K562 (cell line): Measurements from ENCODE around the gene TIMP2. TPM values are rescaled to one million over a fixed set of nuclear protein-coding genes. Genes with fewer than 3 reads are reported as not detected.
A peak's percentile ranks its signal among the peaks of the same experiment; 100 is the strongest.

ENCODE experiments used
- ATAC-seq: fragments of 200-7000 bp; cut with Tn5 transposase; 3 replicates; pipeline ENCODE4 v1.9.1; 2020; ENCODE audit warnings: moderate library complexity
- BruUV-seq: library from RNA; stranded (reverse); fragments of 400-500 nt; replicated peaks from 2 replicates; lab custom pipeline; 2021; lab: Mats Ljungman, UMichigan
- CTCF ChIA-PET: fragments of 300-600 bp; formaldehyde crosslinking; extraction: SDS; loops from one replicate; lab custom pipeline; 2021; ENCODE audit warnings: low intra/inter-chr PET ratio; lab: Yijun Ruan, JAX
- POLR2A ChIA-PET: fragments of 300-600, 350-650 bp; sonication (Branson Sonifier 250); formaldehyde crosslinking; extraction: SDS; loops from one replicate; lab custom pipeline; 2021; ENCODE audit warnings: antibody characterized with exemption, inconsistent platforms; lab: Yijun Ruan, JAX
- DNase-seq, 4 experiments: peaks; one replicate each; pipeline versions ENCODE4 v3.0.0 to v3.0.0-alpha.2; 2011 to 2018; ENCODE audit warnings: low spot score in 3 of 4, mixed read lengths in 3 of 4; ENCODE audit errors: extremely low read depth in 1 of 4
- FAIRE-seq: peaks from 2 replicates; lab custom pipeline; 2011; peaks lifted over from hg19 to GRCh38; lab: Jason Lieb, UNC
- H2AFZ ChIP-seq: 2 replicates; pipeline ENCODE4 v1.6.0; 2011; ENCODE audit warnings: low read depth, low read length, control low read depth, inconsistent platforms
- H3K27ac ChIP-seq: fragments of 200-600 bp; 3 replicates; pipeline ENCODE4 v1.8.0; 2011; ENCODE audit warnings: low read depth, mild to moderate bottlenecking, control low read depth, inconsistent platforms, low read length, moderate library complexity, mixed read lengths; ENCODE audit errors: extremely low read depth
- H3K27me3 ChIP-seq, 2 experiments: fragments of 300-600 bp in 1 of 2; 2 replicates in 1 of 2; 3 replicates in 1 of 2; pipeline versions ENCODE4 v1.6.0 to v1.8.0; 2011; ENCODE audit warnings: inconsistent platforms in 2 of 2, low read length in 2 of 2, mild to moderate bottlenecking in 1 of 2, mixed read lengths in 1 of 2, moderate library complexity in 1 of 2; ENCODE audit not compliant: control insufficient read depth in 2 of 2, insufficient read depth in 2 of 2
- H3K36me3 ChIP-seq: fragments of 300-600 bp; 3 replicates; pipeline ENCODE4 v1.8.0; 2011; ENCODE audit warnings: mild to moderate bottlenecking, low read length, inconsistent platforms; ENCODE audit not compliant: control insufficient read depth, insufficient read depth
- H3K4me1 ChIP-seq, 2 experiments: fragments of 200-600 bp in 1 of 2; replicated peaks in 1 of 2; 2 replicates in 1 of 2; 3 replicates in 1 of 2; pipeline versions ENCODE4 v1.5.1 to v1.8.0; 2011; ENCODE audit warnings: inconsistent platforms in 2 of 2, low read length in 2 of 2, mild to moderate bottlenecking in 1 of 2, mixed read lengths in 1 of 2, moderate library complexity in 1 of 2; ENCODE audit not compliant: control insufficient read depth in 2 of 2, insufficient read depth in 2 of 2
- H3K4me2 ChIP-seq: 2 replicates; pipeline ENCODE4 v1.6.1; 2011; ENCODE audit warnings: low read length, control low read depth, inconsistent platforms, mixed read lengths; ENCODE audit not compliant: insufficient read depth
- H3K4me3 ChIP-seq: fragments of 200-600 bp; sonication (generic), shearing (Covaris generic); 2 replicates; pipeline ENCODE4 v1.5.1; 2016; ENCODE audit warnings: control low read depth, inconsistent platforms
- H3K79me2 ChIP-seq: fragments of 200-600 bp; 3 replicates; pipeline ENCODE4 v1.8.0; 2011; ENCODE audit warnings: low read length, inconsistent platforms; ENCODE audit not compliant: control insufficient read depth, insufficient read depth
- H3K9ac ChIP-seq, 2 experiments: 2 replicates each; pipeline versions ENCODE4 v1.6.0 to v1.6.1; 2011; ENCODE audit warnings: low read depth in 2 of 2, low read length in 2 of 2, control low read depth in 1 of 2, inconsistent platforms in 1 of 2, mild to moderate bottlenecking in 1 of 2, mixed read lengths in 1 of 2; ENCODE audit not compliant: insufficient read depth in 1 of 2
- H3K9me1 ChIP-seq: one replicate; pipeline ENCODE4 v1.6.0; 2011; ENCODE audit warnings: inconsistent platforms, mild to moderate bottlenecking, low read length, moderate library complexity; ENCODE audit not compliant: control insufficient read depth, insufficient read depth
- H3K9me3 ChIP-seq: replicated peaks from 2 replicates; pipeline ENCODE4 v1.5.1; 2011; ENCODE audit warnings: low read depth, low read length, inconsistent platforms; ENCODE audit not compliant: control insufficient read depth, insufficient read depth
- H4K20me1 ChIP-seq: replicated peaks from 2 replicates; pipeline ENCODE4 v1.6.1; 2011; ENCODE audit warnings: low read length, inconsistent platforms, mixed read lengths; ENCODE audit not compliant: control insufficient read depth, insufficient read depth
- POU5F1 ChIP-seq: fragments of 150-350 bp; IDR thresholded peaks from 2 replicates; pipeline ENCODE4 v1.6.1; 2014; ENCODE audit warnings: borderline replicate concordance, low read length, low read depth, mild to moderate bottlenecking; ENCODE audit not compliant: partially characterized antibody
- WGBS: fragments of 100-300 bp; shearing (Covaris generic); methylation state at CpG from one replicate; pipeline ENCODE4 v1.1.6; 2016; ENCODE audit warnings: low coverage, mixed read lengths; ENCODE audit not compliant: insufficient coverage; ENCODE audit errors: missing lambda C conversion rate; 5-methylcytosine and 5-hydroxymethylcytosine counted together
- in situ Hi-C: fragments of 300-500 bp; cut with MboI; formaldehyde crosslinking; loops from 4 replicates; pipeline ENCODE4 v1.15.0; 2018; ENCODE audit warnings: inconsistent platforms, mixed read lengths
- intact Hi-C: fragments of 100-400 bp; cut with micrococcal nuclease; formaldehyde crosslinking; loops from 2 replicates; pipeline ENCODE4 v1.14.2; 2022
- polyA plus RNA-seq, 8 experiments: library from polyadenylated mRNA; depleted of rRNA in 4 of 8; stranded (reverse) in 5 of 8; unstranded in 3 of 8; fragments of >200 nt; fragmentation: Nextera tagmentation in 2 of 8; fragmentation: Illumina TruSeq in 1 of 8; extraction: Ambion mirVana in 2 of 8; extraction: Trizol in 1 of 8; gene quantifications; 2 replicates each; pipeline versions ENCODE4 v1.2.1 to v1.2.3, GENCODE V29; 2011 to 2014; ENCODE audit warnings: inconsistent platforms in 1 of 8, missing spikeins in 1 of 8
- total RNA-seq, 7 experiments: library from RNA; depleted of rRNA in 6 of 7; stranded (reverse); fragments of >200 nt in 6 of 7; fragmentation: Illumina TruSeq in 2 of 7; extraction: Trizol in 2 of 7; gene quantifications; 2 replicates each; pipeline versions ENCODE4 v1.2.1 to v1.2.3, GENCODE V29; 2011 to 2021; ENCODE audit warnings: low replicate concordance in 1 of 7
- TF ChIP-seq, protein P1 (sequence below), 2 experiments: IDR thresholded peaks; 2 replicates each; pipeline ENCODE4 v1.6.1; 2011; ENCODE audit warnings: borderline replicate concordance in 1 of 2, control low read depth in 1 of 2, low read depth in 1 of 2, low read length in 1 of 2, mild to moderate bottlenecking in 1 of 2, mixed read lengths in 1 of 2, moderate library complexity in 1 of 2; ENCODE audit not compliant: insufficient read depth in 1 of 2, insufficient read length in 1 of 2, poor library complexity in 1 of 2, severe bottlenecking in 1 of 2; ENCODE audit errors: extremely low read depth in 1 of 2

Gene TIMP2
- total and polyA plus RNA-seq, 9 of the 15 experiments (the other 6 are each of a cell fraction or from before 2014, with no cell fraction given) = 0.55 TPM; not detected in 8

DNA sequence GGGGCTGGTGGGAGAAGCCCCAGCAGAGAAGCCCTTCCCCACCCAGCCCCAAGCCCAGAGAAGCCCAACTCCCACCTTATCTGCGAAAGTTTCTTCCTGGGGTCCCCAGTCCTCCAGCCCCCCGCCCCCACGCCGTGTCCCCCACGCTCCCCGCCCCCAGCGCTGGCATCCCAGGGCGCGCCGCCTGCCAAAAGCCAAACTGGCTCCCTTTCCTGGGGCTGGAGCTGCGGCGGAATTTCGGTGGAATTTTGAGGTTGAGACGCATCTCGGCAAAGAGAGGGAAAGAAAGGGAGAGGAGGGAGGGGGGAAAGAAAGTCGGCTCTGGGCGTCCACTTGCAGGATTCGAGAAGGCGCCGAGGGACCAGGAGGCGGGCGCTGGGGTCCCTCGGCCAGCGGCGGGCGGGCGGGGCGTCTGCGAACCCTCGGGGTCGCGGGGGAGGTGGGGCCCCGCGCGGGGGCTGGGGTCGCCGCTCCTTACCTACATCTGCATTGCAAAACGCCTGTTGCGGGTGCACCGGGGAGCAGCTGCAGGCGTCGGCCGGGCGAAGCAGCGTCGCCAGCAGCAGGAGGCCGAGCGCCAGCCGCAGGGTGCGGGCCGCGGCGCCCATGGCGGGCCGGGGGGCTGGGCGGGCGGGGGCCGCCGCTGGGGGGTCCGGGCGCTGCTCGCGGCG lies 571 bp downstream of the TIMP2 start:
- in situ Hi-C loops = no loop called here
- no peaks in the 10 kb centered on the region for H3K79me2 ChIP-seq
- no TSS peak for BruUV-seq
- no peak overlapping the region for H3K4me3 ChIP-seq
- POLR2A ChIA-PET = no interaction called here
- no peaks in the 10 kb centered on the region for H3K9me3 ChIP-seq
- CTCF ChIA-PET = no interaction called here
- no peaks in the 10 kb centered on the region for H3K9me1 ChIP-seq
- no peak overlapping the region for H2AFZ ChIP-seq
- FAIRE-seq (no peak), ATAC-seq (no peak), DNase-seq (no peak)
- TF ChIP-seq, protein P1, sequence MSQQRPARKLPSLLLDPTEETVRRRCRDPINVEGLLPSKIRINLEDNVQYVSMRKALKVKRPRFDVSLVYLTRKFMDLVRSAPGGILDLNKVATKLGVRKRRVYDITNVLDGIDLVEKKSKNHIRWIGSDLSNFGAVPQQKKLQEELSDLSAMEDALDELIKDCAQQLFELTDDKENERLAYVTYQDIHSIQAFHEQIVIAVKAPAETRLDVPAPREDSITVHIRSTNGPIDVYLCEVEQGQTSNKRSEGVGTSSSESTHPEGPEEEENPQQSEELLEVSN (IDR thresholded peaks at IDR 0.05; ENCODE audit: borderline replicate concordance in 1 of 2, extremely low read depth in 1 of 2, insufficient read depth in 1 of 2, insufficient read length in 1 of 2, low read depth in 1 of 2, low read length in 1 of 2, poor library complexity in 1 of 2, severe bottlenecking in 1 of 2) = peak in 1 of 2 experiments; percentile 81
- no peak for TF ChIP-seq POU5F1
- H3K9ac ChIP-seq = no peak overlapping the region; a peak in 1 of 4 replicates
- no peaks in the 10 kb centered on the region for H3K36me3 ChIP-seq
- peaks cover 46 to 74% of the 10 kb centered on the region in 2 experiments; a peak in 4 of 5 replicates for H3K27me3 ChIP-seq
- H3K27ac ChIP-seq = no peak overlapping the region
- no peak overlapping the region for H3K4me2 ChIP-seq
- peaks cover 0 to 13% of the 10 kb centered on the region in 2 experiments; a peak in 2 of 5 replicates for H3K4me1 ChIP-seq
- WGBS = 42% methylated on average over 11 of the region's 64 CpGs
- intact Hi-C loops = no loop called here
- peaks cover 19% of the 10 kb centered on the region for H4K20me1 ChIP-seq
